ENCODE results near the gene ECE1. TPM values are rescaled to one million over a fixed set of nuclear protein-coding genes. Genes with fewer than 3 reads are reported as not detected.
A peak's percentile ranks its signal among the peaks of the same experiment; 100 is the strongest.
"Not testable (repeated sequence)": the region's sequence is repeated elsewhere in the genome, so short reads cannot be mapped to it uniquely, and the experiment has no call there.

The ECE1 gene
- total RNA-seq, 4 donors from 2014 or later, result 45.6 to 175 (median 59.1) TPM

- Histone ChIP-seq H3K27me3 (no peaks in the 10 kb centered on the region), H3K36me3 (no peaks in the 10 kb centered on the region), H3K27ac (no peak overlapping the region), H3K4me3 (no peak overlapping the region), H3K4me1 (no peaks in the 10 kb centered on the region), H3K9me3 (no peaks in the 10 kb centered on the region)
- no peak for TF ChIP-seq POLR2A (IDR thresholded peaks at IDR 0.05)
- DNase-seq, result no peak
- intact Hi-C loops (cut with DNase I; ENCODE audit: low total_unique reads), result no loop called here
Measured at GRCh38 chr1:21219674-21220073, 70.6 kb downstream of the ECE1 start.

- H3K4me1 ChIP-seq, result no peaks in the 10 kb centered on the region
- intact Hi-C loops (cut with DNase I; ENCODE audit: low total_unique reads), result no loop called here
- no peaks in the 10 kb centered on the region for H3K9me3 ChIP-seq
- peak in 1 of 4 experiments; percentile 10 for TF ChIP-seq CTCF (IDR thresholded peaks at IDR 0.05)
- TF ChIP-seq POLR2A (IDR thresholded peaks at IDR 0.05), result no peak
- no peaks in the 10 kb centered on the region for H3K27me3 ChIP-seq
- H3K36me3 ChIP-seq, result no peaks in the 10 kb centered on the region
- no peak overlapping the region for H3K27ac ChIP-seq
- no peak overlapping the region for H3K4me3 ChIP-seq
- DNase-seq, result no peak
Measured at GRCh38 chr1:21217812-21218596, 72.3 kb downstream of the ECE1 start.

- Histone ChIP-seq H3K9me3 (no peaks in the 10 kb centered on the region), H3K36me3 (no peaks in the 10 kb centered on the region), H3K27me3 (no peaks in the 10 kb centered on the region), H3K4me3 (no peak overlapping the region), H3K4me1 (no peaks in the 10 kb centered on the region), H3K27ac (no peak overlapping the region)
- no peak for TF ChIP-seq POLR2A (IDR thresholded peaks at IDR 0.05)
- peak; percentile 28 to 64 (median 38) for TF ChIP-seq CTCF (IDR thresholded peaks at IDR 0.05)
- peak; percentile 31 to 51 for DNase-seq
- intact Hi-C loops (cut with DNase I; ENCODE audit: low total_unique reads), result no loop called here
Measured at GRCh38 chr1:21216835-21217811, 73.1 kb downstream of the ECE1 start.

GRCh38 chr1:21212126-21212525 is 78.1 kb downstream of the ECE1 start:
- Histone ChIP-seq H3K4me3 (no peak overlapping the region), H3K36me3 (no peaks in the 10 kb centered on the region), H3K4me1 (no peaks in the 10 kb centered on the region), H3K9me3 (no peaks in the 10 kb centered on the region), H3K27ac (no peak overlapping the region), H3K27me3 (no peaks in the 10 kb centered on the region)
- intact Hi-C loops (cut with DNase I; ENCODE audit: low total_unique reads), result no loop called here
- TF ChIP-seq POLR2A (IDR thresholded peaks at IDR 0.05) (no peak), CTCF (IDR thresholded peaks at IDR 0.05) (no peak)
- no peak for DNase-seq

GRCh38 chr1:21208137-21208700 is 82.0 kb downstream of the ECE1 start:
- H3K27me3 ChIP-seq; intact Hi-C loops (cut with DNase I; ENCODE audit: low total_unique reads); H3K4me3 ChIP-seq; DNase-seq; H3K4me1 ChIP-seq; H3K9me3 ChIP-seq; H3K27ac ChIP-seq; H3K36me3 ChIP-seq: not testable (repeated sequence)

Data from uterus (tissue), 4 donors.